Urinary bladder (tissue), 4 donors: Measurements from ENCODE around the gene ANKDD1A. TPM values are rescaled to one million over a fixed set of nuclear protein-coding genes. Genes with fewer than 3 reads are reported as not detected.

Experiments used
- DNase-seq: peaks from one replicate; pipeline ENCODE4 v3.0.0-alpha.2; 2015; ENCODE audit errors: extremely low spot score
- H3K27ac ChIP-seq: one replicate; pipeline ENCODE4 v1.5.1; 2013; ENCODE audit warnings: low read depth, mild to moderate bottlenecking, moderate library complexity
- H3K36me3 ChIP-seq: one replicate; pipeline ENCODE4 v1.6.1; 2013; ENCODE audit warnings: mild to moderate bottlenecking, moderate library complexity; ENCODE audit not compliant: insufficient read depth
- H3K4me1 ChIP-seq: one replicate; pipeline ENCODE4 v1.6.1; 2013; ENCODE audit warnings: mild to moderate bottlenecking, moderate library complexity; ENCODE audit not compliant: insufficient read depth
- H3K4me3 ChIP-seq: one replicate; pipeline ENCODE4 v1.5.1; 2013; ENCODE audit warnings: low read depth, low read length
- WGBS: extraction: QIAGEN DNeasy Blood & Tissue Kit; methylation state at CpG from one replicate; pipeline ENCODE4 v1.1.7; 2013; 5-methylcytosine and 5-hydroxymethylcytosine counted together
- polyA plus RNA-seq: library from polyadenylated mRNA; stranded (reverse); fragments of 200-250 nt; gene quantifications from one replicate; pipeline ENCODE4 v1.2.3, GENCODE V29; 2013
- total RNA-seq: library from RNA; depleted of rRNA; stranded (reverse); fragments of >200 nt; gene quantifications from one replicate; pipeline ENCODE4 v1.2.3, GENCODE V29; 2014
- donor health status: healthy with polysubstance abuse.
- donor health status: healthy.

The ANKDD1A gene
- total and polyA plus RNA-seq, 2 donors = 7.5 to 12.4 TPM

DNA sequence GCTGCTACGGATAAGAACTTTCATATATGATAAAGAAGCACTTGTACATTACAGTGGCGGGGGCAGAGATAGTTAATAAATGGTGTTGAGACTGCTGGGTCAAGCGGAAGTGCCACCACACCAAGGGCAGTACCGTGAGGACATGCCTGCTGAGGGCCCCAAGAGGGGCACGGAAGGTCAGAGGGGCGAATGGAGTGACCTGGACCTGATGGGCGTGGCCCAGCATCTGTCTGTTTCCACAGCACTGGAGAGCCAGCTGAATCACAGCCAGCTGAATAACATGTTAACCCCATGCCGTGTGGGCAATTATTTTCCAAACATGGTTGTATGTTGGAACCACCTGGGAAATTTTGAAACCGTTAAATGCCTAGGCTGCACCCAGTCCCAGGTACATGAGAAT lies 37.2 kb downstream of the ANKDD1A start:
- Histone ChIP-seq H3K4me1 (peaks cover 1% of the 10 kb centered on the region), H3K36me3 (no peaks in the 10 kb centered on the region), H3K4me3 (no peak overlapping the region), H3K27ac (no peak overlapping the region)
- DNase-seq = no peak
- 75% methylated on average over 9 of the region's 9 CpGs for WGBS

GRCh38 chr15:64949383-64950186 lies 37.9 kb downstream of the ANKDD1A start:
- H3K4me3 ChIP-seq = no peak overlapping the region
- DNase-seq = no peak
- no peaks in the 10 kb centered on the region for H3K36me3 ChIP-seq
- H3K4me1 ChIP-seq = peaks cover 1% of the 10 kb centered on the region
- H3K27ac ChIP-seq = no peak overlapping the region
- WGBS = 94% methylated on average over 11 of the region's 11 CpGs

- Histone ChIP-seq H3K4me1 (peaks cover 1% of the 10 kb centered on the region), H3K4me3 (no peak overlapping the region), H3K27ac (no peak overlapping the region), H3K36me3 (peaks cover 2% of the 10 kb centered on the region)
- WGBS = 78% methylated on average over 6 of the region's 6 CpGs
- no peak for DNase-seq
Measured at GRCh38 chr15:64950888-64951287, 39.2 kb downstream of the ANKDD1A start.

GRCh38 chr15:64951777-64952418 lies 40.2 kb downstream of the ANKDD1A start:
- Histone ChIP-seq H3K36me3 (peaks cover 2% of the 10 kb centered on the region), H3K27ac (no peak overlapping the region), H3K4me1 (peaks cover 1% of the 10 kb centered on the region), H3K4me3 (no peak overlapping the region)
- 95% methylated on average over 2 of the region's 2 CpGs for WGBS
- no peak for DNase-seq

DNA sequence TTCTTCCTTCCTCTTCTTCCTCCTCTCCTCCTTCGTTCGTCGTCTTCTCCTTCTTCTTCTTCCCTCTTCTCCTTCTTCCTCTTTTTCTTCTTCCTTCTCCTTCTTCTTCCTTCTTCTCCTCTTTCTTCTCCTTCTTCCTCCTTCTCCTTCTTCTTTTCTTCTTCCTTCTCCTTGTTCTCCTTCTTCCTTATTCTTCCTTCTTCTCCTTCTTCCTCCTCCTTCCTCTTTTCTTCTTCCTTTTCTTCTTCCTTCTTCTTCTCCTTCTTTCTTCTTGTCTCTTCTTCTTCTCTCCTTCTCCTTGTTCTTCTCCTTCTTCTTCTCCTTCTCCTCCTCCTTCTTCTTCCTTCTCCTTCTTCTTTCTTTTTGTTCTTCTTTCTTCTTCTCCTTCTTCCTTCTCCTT lies 42.7 kb downstream of the ANKDD1A start:
- no peak for DNase-seq
- Histone ChIP-seq H3K27ac (no peak overlapping the region), H3K36me3 (peaks cover 5% of the 10 kb centered on the region), H3K4me1 (no peaks in the 10 kb centered on the region), H3K4me3 (no peak overlapping the region)
- WGBS = 58% methylated on average over 3 of the region's 3 CpGs

DNA sequence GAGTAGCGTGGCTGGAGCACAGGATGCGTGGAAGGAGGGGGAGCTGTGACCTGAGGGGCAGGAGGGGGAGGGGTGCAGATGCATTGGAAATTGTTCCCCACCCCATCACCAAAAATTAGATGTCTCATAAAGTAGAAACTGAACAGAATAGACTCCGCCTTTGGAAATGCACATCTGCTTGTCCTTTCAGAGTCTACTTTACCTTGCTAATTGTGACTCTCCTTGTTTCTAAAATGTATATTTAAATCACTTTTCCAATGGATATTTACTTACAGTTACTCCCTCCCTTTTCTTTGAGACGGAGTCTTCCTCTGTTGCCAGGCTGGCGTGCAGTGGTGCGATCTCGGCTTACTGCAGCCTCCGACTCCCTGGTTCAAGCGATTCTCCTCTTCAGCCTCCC lies 47.4 kb downstream of the ANKDD1A start:
- H3K4me3 ChIP-seq = no peak overlapping the region
- H3K36me3 ChIP-seq = peaks cover 7% of the 10 kb centered on the region
- WGBS = 96% methylated on average over 9 of the region's 9 CpGs
- H3K27ac ChIP-seq = no peak overlapping the region
- no peaks in the 10 kb centered on the region for H3K4me1 ChIP-seq
- no peak for DNase-seq

DNA sequence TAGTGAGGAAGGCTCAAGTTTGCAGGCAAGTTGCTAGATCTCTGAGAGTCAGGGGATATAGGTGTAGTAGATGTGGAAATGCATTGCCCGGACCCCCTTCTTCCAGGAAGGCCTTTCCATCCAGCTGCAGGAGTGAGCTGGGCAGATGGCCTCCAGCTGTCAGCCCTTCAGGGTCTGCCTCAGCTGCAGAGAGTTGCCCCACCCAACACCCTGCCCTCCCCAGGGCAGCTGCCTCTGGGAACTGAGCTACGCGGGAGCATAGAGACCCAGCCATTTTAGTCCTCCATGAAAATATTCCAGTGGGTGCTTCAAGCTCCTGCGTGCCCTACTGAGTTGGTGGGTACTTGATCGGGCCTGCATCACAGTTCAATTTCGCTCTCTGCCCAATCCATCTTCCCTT lies 48.5 kb downstream of the ANKDD1A start:
- no peak overlapping the region for H3K4me3 ChIP-seq
- peaks cover 7% of the 10 kb centered on the region for H3K36me3 ChIP-seq
- H3K27ac ChIP-seq = no peak overlapping the region
- no peaks in the 10 kb centered on the region for H3K4me1 ChIP-seq
- no peak for DNase-seq
- WGBS = 93% methylated on average over 6 of the region's 6 CpGs

GRCh38 chr15:64961013-64961412 lies 49.3 kb downstream of the ANKDD1A start:
- no peaks in the 10 kb centered on the region for H3K4me1 ChIP-seq
- WGBS = 90% methylated on average over 5 of the region's 5 CpGs
- no peak for DNase-seq
- H3K27ac ChIP-seq = no peak overlapping the region
- no peak overlapping the region for H3K4me3 ChIP-seq
- H3K36me3 ChIP-seq = peaks cover 5% of the 10 kb centered on the region

GRCh38 chr15:64969401-64969800 lies 57.7 kb downstream of the ANKDD1A start:
- no peak overlapping the region for H3K4me3 ChIP-seq
- peaks cover 10% of the 10 kb centered on the region for H3K36me3 ChIP-seq
- no peak for DNase-seq
- no peak overlapping the region for H3K27ac ChIP-seq
- no peaks in the 10 kb centered on the region for H3K4me1 ChIP-seq
- WGBS = 96% methylated on average over 1 of the region's 1 CpG

GRCh38 chr15:64970698-64971097 lies 59.0 kb downstream of the ANKDD1A start:
- 93% methylated on average over 7 of the region's 7 CpGs for WGBS
- peaks cover 10% of the 10 kb centered on the region for H3K36me3 ChIP-seq
- H3K4me1 ChIP-seq = no peaks in the 10 kb centered on the region
- no peak overlapping the region for H3K27ac ChIP-seq
- DNase-seq = no peak
- H3K4me3 ChIP-seq = no peak overlapping the region

DNA sequence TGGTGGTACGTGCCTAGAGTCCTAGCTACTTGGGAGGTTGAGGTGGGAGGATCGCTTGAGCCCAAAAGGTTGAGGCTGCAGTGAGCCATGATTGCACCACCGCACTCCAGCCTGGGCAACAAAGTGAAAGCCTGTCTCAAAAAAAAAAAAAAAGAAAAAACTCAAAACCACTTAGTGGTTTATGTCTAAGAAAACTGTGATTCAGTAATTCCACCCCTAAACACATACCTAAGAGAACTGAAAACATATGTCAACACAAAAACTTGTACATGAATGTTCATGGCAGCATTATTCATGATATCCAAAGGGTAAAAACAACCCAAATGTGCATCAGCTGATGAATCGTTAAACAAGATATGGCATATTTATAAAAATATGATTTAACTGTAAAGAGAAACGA lies 63.7 kb downstream of the ANKDD1A start:
- 88% methylated on average over 5 of the region's 5 CpGs for WGBS
- no peak for DNase-seq
- Histone ChIP-seq H3K4me3 (no peak overlapping the region), H3K36me3 (peaks cover 2% of the 10 kb centered on the region), H3K27ac (no peak overlapping the region), H3K4me1 (no peaks in the 10 kb centered on the region)

GRCh38 chr15:64979252-64979710 lies 67.6 kb downstream of the ANKDD1A start:
- WGBS = 73% methylated on average over 7 of the region's 7 CpGs
- Histone ChIP-seq H3K4me1 (no peaks in the 10 kb centered on the region), H3K36me3 (no peaks in the 10 kb centered on the region), H3K27ac (no peak overlapping the region), H3K4me3 (no peak overlapping the region)
- no peak for DNase-seq

- Histone ChIP-seq H3K4me3 (no peak overlapping the region), H3K4me1 (no peaks in the 10 kb centered on the region), H3K27ac (no peak overlapping the region), H3K36me3 (no peaks in the 10 kb centered on the region)
- DNase-seq = no peak
- 92% methylated on average over 6 of the region's 6 CpGs for WGBS
Measured at GRCh38 chr15:64981812-64982431, 70.2 kb downstream of the ANKDD1A start.

DNA sequence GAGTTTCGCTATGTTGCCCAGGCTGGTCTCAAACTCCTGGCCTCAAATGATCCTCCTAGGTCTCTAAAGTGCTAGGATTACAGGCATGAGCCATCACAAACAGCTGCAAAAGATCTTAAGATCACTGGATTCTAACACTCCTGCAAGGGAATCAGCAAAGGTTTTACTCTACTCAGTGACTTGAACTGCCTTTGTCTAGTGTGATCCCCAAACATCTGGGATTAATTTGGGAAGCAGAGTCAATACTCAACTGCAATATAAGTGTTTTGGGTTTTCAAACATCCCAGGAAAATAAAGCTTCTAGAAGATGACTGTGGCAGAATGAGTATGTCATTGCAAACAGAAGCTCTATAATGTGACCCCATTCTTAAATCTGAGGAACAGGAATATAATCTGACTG lies 70.8 kb downstream of the ANKDD1A start:
- Histone ChIP-seq H3K27ac (no peak overlapping the region), H3K36me3 (no peaks in the 10 kb centered on the region), H3K4me1 (no peaks in the 10 kb centered on the region), H3K4me3 (no peak overlapping the region)
- DNase-seq = no peak
- 93% methylated on average over 1 of the region's 1 CpG for WGBS
